LNCaP clone FGC (cell line): ENCODE measurements around the gene ZMIZ1.

Source experiments
- DNase-seq: peaks from one replicate; pipeline ENCODE4 v3.0.0-alpha.2; 2011; ENCODE audit warnings: low read depth
- H3K4me3 ChIP-seq: 2 replicates; pipeline ENCODE4 v1.5.1; 2011; ENCODE audit warnings: mild to moderate bottlenecking, low read depth, low read length, control low read depth
- CTCF ChIP-seq: IDR thresholded peaks from 2 replicates; pipeline ENCODE4 v1.5.1; 2012; ENCODE audit warnings: mild to moderate bottlenecking; ENCODE audit not compliant: control insufficient read depth, insufficient read depth; ENCODE audit errors: extremely low read depth

ZMIZ1 gene

GRCh38 chr10:79304479-79305087 is 235.8 kb downstream of the ZMIZ1 start:
- no peak for TF ChIP-seq CTCF
- H3K4me3 ChIP-seq: no peak overlapping the region
- no peak for DNase-seq

GRCh38 chr10:79305515-79305914 is 236.7 kb downstream of the ZMIZ1 start:
- no peak for DNase-seq
- no peak overlapping the region for H3K4me3 ChIP-seq
- no peak for TF ChIP-seq CTCF

GRCh38 chr10:79305988-79306387 is 237.2 kb downstream of the ZMIZ1 start:
- no peak for TF ChIP-seq CTCF
- DNase-seq: no peak
- H3K4me3 ChIP-seq: no peak overlapping the region

- H3K4me3 ChIP-seq: no peak overlapping the region
- no peak for TF ChIP-seq CTCF
- DNase-seq: no peak
These were observed 238.0 kb downstream of the ZMIZ1 start for GRCh38 chr10:79306644-79307220.

GRCh38 chr10:79308016-79308415 is 239.2 kb downstream of the ZMIZ1 start:
- no peak for TF ChIP-seq CTCF
- no peak for DNase-seq
- H3K4me3 ChIP-seq: no peak overlapping the region

- no peak for TF ChIP-seq CTCF
- DNase-seq: no peak
These were observed 240.4 kb downstream of the ZMIZ1 start for GRCh38 chr10:79308969-79309665.

More at GRCh38 chr10:79308969-79309665, 240.4 kb downstream of the ZMIZ1 start:
- no peak overlapping the region for H3K4me3 ChIP-seq
